ENCODE measurements around the gene RNF182. TPM values are rescaled to one million over a fixed set of nuclear protein-coding genes. Genes with fewer than 3 reads are reported as not detected.

Gene RNF182
- total and polyA plus RNA-seq, 9 of the 15 experiments (the other 6 are each of a cell fraction or from before 2014, with no cell fraction given): 12.8 to 22.8 (median 17.5) TPM

DNA sequence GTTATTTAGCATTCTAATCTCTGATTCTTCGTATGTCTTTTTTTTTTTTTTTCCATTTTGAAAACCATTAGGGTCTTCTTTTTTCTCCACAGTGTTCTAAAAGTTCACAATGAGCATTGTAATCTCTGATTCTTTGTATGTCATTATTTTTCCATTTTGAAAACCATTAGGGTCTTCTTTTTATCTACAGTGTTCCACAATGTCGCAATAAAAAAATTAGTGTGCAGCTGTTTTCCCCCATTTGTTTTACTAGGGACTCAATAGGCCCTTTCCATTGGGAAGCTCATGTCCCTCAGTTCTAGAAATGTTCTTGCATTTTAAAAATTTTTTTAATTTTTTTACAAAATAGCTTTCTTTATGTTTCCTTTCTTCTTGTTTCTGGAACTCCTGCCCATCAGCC, 64.2 kb downstream of the RNF182 start (continued):
- TF ChIP-seq, protein P1, sequence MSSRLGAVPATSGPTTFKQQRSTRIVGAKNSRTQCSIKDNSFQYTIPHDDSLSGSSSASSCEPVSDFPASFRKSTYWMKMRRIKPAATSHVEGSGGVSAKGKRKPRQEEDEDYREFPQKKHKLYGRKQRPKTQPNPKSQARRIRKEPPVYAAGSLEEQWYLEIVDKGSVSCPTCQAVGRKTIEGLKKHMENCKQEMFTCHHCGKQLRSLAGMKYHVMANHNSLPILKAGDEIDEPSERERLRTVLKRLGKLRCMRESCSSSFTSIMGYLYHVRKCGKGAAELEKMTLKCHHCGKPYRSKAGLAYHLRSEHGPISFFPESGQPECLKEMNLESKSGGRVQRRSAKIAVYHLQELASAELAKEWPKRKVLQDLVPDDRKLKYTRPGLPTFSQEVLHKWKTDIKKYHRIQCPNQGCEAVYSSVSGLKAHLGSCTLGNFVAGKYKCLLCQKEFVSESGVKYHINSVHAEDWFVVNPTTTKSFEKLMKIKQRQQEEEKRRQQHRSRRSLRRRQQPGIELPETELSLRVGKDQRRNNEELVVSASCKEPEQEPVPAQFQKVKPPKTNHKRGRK (tag; IDR thresholded peaks at IDR 0.05): peak; percentile 43; the same call in 1 of the 2 replicates
- TF ChIP-seq, protein P2, sequence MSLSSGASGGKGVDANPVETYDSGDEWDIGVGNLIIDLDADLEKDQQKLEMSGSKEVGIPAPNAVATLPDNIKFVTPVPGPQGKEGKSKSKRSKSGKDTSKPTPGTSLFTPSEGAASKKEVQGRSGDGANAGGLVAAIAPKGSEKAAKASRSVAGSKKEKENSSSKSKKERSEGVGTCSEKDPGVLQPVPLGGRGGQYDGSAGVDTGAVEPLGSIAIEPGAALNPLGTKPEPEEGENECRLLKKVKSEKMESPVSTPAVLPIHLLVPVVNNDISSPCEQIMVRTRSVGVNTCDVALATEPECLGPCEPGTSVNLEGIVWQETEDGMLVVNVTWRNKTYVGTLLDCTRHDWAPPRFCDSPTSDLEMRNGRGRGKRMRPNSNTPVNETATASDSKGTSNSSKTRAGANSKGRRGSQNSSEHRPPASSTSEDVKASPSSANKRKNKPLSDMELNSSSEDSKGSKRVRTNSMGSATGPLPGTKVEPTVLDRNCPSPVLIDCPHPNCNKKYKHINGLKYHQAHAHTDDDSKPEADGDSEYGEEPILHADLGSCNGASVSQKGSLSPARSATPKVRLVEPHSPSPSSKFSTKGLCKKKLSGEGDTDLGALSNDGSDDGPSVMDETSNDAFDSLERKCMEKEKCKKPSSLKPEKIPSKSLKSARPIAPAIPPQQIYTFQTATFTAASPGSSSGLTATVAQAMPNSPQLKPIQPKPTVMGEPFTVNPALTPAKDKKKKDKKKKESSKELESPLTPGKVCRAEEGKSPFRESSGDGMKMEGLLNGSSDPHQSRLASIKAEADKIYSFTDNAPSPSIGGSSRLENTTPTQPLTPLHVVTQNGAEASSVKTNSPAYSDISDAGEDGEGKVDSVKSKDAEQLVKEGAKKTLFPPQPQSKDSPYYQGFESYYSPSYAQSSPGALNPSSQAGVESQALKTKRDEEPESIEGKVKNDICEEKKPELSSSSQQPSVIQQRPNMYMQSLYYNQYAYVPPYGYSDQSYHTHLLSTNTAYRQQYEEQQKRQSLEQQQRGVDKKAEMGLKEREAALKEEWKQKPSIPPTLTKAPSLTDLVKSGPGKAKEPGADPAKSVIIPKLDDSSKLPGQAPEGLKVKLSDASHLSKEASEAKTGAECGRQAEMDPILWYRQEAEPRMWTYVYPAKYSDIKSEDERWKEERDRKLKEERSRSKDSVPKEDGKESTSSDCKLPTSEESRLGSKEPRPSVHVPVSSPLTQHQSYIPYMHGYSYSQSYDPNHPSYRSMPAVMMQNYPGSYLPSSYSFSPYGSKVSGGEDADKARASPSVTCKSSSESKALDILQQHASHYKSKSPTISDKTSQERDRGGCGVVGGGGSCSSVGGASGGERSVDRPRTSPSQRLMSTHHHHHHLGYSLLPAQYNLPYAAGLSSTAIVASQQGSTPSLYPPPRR (CRISPR knock-in tag; IDR thresholded peaks at IDR 0.05; ENCODE audit: borderline replicate concordance): no peak
- TF ChIP-seq HDAC8 (tag; IDR thresholded peaks at IDR 0.05) (no peak), U2AF2 (optimal IDR thresholded peaks at IDR 0.05; ENCODE audit: low read depth, low read length) (no peak), HNRNPL (IDR thresholded peaks at IDR 0.05; ENCODE audit: low read depth, low read length) (no peak), PURB (CRISPR knock-in tag; IDR thresholded peaks at IDR 0.05; ENCODE audit: low read depth) (no peak), SMARCA5 (IDR thresholded peaks at IDR 0.05) (no peak), CHD1 (IDR thresholded peaks at IDR 0.05; ENCODE audit: low read length) (peak; percentile 4), ETV6 (IDR thresholded peaks at IDR 0.05; ENCODE audit: borderline replicate concordance in 1 of 2, low read depth in 2 of 2, low read length in 1 of 2) (no peak), ETV6 (CRISPR knock-in tag; IDR thresholded peaks at IDR 0.05; ENCODE audit: borderline replicate concordance) (no peak), ZNF3 (CRISPR knock-in tag; IDR thresholded peaks at IDR 0.05) (no peak), SMAD1 (IDR thresholded peaks at IDR 0.05; ENCODE audit: low read depth, low read length, partially characterized antibody) (no peak), POLR2B (IDR thresholded peaks at IDR 0.05; ENCODE audit: low read depth, partially characterized antibody) (no peak), RUNX1 (IDR thresholded peaks at IDR 0.05; ENCODE audit: low read depth) (no peak), NR2C2 (CRISPR knock-in tag; IDR thresholded peaks at IDR 0.05) (no peak), NR2C2 (tag; IDR thresholded peaks at IDR 0.05) (peak; percentile 10; the same call in 1 of the 2 replicates), ARID2 (IDR thresholded peaks at IDR 0.05) (no peak)
- TF ChIP-seq, protein P3, sequence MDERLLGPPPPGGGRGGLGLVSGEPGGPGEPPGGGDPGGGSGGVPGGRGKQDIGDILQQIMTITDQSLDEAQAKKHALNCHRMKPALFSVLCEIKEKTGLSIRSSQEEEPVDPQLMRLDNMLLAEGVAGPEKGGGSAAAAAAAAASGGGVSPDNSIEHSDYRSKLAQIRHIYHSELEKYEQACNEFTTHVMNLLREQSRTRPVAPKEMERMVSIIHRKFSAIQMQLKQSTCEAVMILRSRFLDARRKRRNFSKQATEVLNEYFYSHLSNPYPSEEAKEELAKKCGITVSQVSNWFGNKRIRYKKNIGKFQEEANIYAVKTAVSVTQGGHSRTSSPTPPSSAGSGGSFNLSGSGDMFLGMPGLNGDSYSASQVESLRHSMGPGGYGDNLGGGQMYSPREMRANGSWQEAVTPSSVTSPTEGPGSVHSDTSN (CRISPR knock-in tag; IDR thresholded peaks at IDR 0.05; ENCODE audit: low read depth): no peak
- TF ChIP-seq, protein P3 (tag; conservative IDR thresholded peaks at IDR 0.05; ENCODE audit: low read depth): no peak
- TF ChIP-seq, protein P4, sequence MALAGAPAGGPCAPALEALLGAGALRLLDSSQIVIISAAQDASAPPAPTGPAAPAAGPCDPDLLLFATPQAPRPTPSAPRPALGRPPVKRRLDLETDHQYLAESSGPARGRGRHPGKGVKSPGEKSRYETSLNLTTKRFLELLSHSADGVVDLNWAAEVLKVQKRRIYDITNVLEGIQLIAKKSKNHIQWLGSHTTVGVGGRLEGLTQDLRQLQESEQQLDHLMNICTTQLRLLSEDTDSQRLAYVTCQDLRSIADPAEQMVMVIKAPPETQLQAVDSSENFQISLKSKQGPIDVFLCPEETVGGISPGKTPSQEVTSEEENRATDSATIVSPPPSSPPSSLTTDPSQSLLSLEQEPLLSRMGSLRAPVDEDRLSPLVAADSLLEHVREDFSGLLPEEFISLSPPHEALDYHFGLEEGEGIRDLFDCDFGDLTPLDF (CRISPR knock-in tag; IDR thresholded peaks at IDR 0.05): no peak
